HG02678 (cell line): ENCODE measurements around the gene DENND6A.
"Not testable (repeated sequence)": the region's sequence is repeated elsewhere in the genome, so short reads cannot be mapped to it uniquely, and the experiment has no call there.

ENCODE experiments used
- ATAC-seq: cut with Tn5 transposase; IDR thresholded peaks from one replicate; pipeline ENCODE4 v1.9.1; 2021; ENCODE audit warnings: mild to moderate bottlenecking, moderate library complexity; ENCODE audit not compliant: unreplicated experiment

The DENND6A gene

DNA sequence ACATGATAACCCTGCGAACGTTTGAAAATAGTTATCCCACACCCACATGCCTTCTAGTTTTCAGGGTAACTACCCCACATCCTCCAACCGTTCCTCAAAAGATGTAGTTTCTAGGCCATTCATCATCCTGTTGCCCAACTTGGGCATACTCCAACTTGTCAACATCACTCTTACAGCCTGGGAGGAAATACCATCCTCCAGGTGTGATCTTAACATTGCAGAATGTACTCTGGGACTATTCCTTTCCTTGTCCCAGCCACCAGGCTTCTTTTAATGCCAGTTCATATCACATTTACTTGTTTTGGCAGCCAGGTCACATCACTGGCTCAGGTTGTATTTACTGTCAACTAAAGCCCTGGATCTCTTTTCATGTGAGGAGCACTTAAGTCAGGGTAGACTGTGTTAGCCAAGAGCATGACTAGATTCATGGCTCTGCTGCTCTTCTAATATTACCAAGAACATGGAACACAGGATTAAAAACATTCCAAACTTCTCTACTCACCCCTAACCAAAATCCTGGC lies 4.0 kb upstream of the DENND6A start:
- ATAC-seq: no peak

GRCh38 chr3:57694146-57694545 lies 1.3 kb upstream of the DENND6A start:
- ATAC-seq: no peak

- not testable (repeated sequence) for ATAC-seq
These were observed 813 bp downstream of the DENND6A start for GRCh38 chr3:57692133-57692395.

- no peak for ATAC-seq
These were observed 1.3 kb downstream of the DENND6A start for GRCh38 chr3:57691411-57692132.

- no peak for ATAC-seq
These were observed 3.4 kb downstream of the DENND6A start for GRCh38 chr3:57689367-57690053.

DNA sequence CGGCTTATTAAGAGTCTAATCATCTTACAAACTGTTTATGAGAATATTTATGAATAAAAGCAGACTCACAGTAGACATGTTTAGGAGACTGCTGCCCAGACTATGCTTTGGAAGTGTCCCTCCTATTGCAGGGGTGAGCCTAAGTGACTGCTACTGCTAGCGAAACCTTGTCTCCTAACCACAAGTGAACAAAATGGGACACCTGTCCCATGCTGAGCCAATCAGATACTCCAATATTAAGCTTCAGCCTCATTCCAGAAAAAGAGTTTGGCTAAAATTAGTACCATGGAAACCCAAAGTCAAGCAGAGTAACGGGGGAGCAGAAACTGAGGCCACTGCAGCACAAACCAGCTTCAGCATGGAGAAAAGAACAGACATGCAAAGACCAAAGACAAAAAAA lies 4.6 kb downstream of the DENND6A start:
- no peak for ATAC-seq

DNA sequence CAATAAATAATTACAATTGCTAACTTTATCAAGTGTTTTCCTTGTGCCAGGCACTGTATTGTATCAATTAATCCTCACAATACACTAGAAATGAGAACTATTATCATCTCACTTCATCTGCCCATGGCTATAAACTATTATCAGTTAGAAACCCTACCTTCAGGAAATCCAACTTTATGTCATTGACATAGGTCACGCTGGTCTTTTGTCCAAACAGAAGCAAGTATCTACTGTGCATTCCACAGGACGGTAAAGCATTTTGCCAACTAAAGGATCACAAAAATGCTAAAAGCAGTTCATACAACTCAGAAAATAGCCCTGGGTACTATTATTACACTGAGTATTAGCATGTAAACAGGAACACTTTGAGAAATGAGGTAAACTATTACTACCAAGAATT lies 9.6 kb downstream of the DENND6A start:
- no peak for ATAC-seq

DNA sequence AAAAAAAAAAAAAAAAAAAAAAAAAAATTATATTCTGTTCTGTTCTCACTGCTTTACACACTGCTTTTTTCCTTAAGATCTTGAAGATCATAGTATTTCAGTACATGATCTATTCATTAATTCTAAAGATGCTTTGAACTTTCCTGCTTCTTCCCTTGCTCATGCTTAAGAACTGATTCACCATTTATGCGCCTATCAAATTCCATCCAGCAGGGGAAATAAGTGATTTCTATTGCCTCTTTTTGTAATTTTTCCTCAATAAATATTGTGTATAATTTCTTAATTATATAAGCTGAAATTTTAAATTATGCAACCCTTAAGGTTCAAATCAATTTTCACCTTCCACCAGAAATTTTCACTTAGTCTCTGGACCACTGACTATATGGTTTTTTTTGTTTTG lies 10.6 kb downstream of the DENND6A start:
- ATAC-seq: no peak

DNA sequence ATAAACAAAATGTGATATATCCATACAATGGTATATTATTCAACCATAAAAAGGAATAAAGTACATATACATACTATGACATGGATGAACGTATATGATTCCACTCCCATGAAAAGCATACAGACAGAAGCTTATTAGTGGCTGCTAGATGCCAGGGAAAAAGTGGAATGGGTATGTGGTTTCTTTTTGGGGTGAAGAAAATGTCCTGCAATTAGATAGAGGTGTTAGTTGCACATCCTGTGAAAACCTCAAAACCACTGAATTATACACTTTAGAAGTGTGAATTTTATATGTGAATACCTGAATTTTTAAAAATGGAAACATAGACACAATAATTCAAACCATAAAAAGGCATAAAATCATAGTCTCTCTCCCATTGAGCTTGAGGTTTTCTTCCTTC lies 11.2 kb downstream of the DENND6A start:
- no peak for ATAC-seq

DNA sequence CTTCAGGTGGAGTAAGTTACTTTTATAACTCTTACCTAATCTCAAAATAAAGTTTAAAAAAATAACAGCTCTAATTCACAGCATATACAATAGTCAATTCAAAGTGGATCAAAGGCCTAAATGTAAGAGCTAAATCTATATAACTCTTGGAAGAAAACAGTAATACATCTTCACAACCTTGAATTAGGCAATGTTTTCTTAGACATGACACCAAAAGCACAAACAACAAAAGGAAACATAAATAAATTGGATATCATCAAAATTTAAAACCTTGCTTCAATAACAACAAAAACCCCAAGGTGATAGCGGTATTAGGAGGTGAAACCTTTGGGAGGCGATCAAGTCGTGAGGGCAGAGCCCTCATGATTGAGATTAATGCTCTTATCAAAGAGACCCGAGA lies 12.8 kb downstream of the DENND6A start:
- no peak for ATAC-seq

DNA sequence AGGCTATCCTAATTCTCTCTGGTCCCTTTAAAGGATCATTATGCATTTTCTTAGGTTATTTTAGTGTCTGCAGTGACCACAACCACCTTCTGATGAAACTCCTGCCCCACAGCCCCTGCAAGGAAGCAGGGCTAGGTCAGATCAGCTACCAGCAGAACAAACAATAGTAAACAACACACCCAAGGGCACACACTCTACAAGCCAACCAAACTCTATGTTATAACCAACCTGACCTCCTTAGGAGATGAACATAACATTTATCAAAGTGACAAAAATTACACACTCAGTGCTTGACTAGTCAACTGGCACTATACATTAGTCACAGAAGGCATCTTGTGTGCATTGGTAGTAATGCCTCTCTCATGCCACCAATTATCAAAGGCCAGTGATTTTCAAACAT lies 17.3 kb downstream of the DENND6A start:
- no peak for ATAC-seq

DNA sequence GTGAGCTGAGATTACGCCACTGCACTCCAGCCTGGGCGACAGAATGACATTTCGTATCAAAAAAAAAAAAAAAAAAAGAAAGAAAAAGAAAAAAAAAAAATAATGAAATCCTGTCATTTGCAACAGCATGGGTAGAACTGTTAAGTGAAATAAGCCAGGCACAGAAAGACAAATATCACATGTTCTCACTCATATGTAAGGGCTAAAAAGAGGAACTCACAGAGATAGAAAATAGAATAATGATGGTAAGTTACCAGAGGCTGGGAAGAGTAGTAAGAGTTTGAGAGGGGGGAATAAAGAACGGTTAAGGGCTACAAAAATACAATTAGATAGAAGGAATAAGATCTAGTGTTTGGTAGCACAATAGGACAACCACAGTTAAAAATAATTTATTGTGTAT lies 19.7 kb downstream of the DENND6A start:
- ATAC-seq: no peak

- ATAC-seq: no peak
These were observed 22.3 kb downstream of the DENND6A start for GRCh38 chr3:57670543-57670942.

GRCh38 chr3:57661404-57661803 lies 31.5 kb downstream of the DENND6A start:
- ATAC-seq: no peak

DNA sequence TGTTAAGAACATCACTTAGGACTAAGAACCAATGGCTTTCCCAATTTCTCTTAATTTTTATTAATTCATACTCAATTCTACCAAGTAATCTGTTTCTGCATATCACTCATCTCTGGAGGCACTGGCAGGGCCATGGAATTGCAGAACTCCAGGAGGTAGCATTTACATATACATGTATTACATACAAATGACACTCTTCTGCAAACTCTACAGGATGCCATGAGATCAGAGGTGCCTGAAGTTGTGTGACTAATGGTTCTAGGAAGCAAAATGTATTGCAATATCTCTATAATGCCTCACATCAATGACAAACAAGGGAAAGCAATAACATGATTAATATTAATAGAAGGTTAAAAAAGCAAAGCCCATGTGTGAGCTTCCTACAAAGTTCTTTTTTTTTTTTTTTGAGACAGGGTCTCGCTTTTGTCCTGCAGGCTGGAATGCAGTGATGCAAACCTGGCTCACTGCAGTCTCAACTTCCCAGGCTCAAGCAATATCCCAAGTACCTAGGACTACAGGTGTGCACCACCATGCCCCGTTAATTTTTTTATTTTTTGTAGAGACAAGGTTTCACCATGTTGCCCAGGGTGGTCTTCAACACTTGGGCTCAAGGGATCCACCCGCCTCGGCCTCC lies 33.0 kb downstream of the DENND6A start:
- no peak for ATAC-seq

GRCh38 chr3:57659004-57659673 lies 33.7 kb downstream of the DENND6A start:
- ATAC-seq: no peak

DNA sequence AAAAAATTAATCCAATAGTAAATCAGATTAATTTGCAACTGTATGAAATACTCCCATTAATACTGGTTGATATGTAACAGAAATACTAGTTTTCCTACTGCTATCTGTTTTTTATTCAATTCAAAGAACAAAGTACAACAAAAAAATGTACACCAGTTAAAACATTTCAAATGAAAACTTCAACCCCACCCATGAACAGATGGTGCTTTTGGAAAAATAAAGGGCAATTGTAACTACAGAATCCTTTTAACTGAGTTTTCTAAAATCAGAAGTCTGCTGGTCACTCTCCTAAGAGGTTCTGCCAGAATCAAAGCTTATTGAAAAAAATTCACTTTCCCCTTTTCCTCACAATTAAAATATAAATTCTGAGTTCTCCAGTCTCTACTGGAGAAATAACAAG lies 34.3 kb downstream of the DENND6A start:
- ATAC-seq: no peak

DNA sequence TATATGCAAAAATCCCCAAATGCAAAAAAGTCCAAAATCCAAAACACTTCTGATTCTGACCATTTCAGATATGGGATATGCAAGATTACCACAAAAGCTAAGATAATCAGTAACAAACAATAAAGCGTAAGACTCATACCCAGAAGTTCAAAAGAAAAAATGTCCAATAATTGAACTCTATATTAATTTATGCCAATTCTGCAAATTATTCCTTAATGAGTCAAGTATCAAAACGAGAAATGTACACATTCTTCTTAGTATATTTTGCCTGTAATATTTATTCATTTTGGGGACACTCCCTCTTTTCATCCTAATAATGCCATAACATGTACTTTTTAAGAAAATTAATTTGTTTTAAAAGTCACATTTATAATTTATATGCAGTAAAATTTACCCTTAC lies 37.1 kb downstream of the DENND6A start:
- no peak for ATAC-seq

GRCh38 chr3:57654267-57654666 lies 38.6 kb downstream of the DENND6A start:
- no peak for ATAC-seq

DNA sequence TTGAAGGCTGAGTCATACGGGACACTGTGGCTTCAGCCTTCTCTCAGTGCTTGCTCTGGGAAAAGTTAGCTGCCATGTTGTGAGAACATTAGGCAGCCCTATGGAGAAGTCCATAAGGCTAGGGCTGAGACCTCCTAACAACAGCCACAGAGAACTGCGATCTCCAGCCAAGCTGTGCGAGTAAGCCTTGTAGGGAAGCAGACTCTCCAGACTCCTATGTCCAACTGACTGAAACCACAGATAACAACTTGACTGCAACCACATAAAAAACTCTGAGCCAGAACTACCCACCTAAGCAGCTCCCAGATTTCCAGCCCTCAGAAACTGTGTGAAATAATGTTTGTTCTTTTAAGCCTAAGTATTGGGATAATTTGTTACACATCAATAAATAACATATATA lies 40.7 kb downstream of the DENND6A start:
- ATAC-seq: no peak

DNA sequence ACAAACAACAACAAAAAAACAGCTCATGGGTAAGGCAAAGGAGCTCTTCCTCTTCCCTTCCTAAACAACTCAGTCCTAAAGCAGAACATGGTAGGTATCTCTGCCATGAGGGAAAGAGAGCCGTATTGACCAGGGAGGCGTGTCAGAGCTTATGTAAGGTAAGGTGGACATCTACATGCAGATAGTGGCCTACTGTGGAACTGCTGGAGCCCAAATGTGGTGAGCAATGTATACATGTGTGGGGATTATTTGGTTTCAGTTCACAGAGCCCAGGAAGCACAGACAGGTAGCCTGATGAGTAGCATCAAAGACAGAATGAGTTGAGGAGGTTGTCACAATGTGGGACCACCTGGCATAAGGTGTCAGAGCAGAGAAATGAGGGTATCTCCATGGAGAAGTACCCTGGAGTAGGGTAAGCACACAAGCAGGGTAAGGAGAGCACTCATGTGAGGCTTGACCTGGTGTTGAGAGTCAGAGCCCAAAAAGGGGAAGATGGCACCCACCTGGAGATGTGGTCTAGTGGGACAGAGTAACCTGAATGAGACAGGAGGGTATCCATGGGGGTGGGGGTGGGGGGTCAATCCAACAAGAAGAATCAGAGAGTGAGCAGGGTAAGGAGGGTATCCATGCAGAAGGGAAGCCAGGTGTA lies 45.5 kb downstream of the DENND6A start:
- ATAC-seq: no peak
